SJSA1 (cell line): ENCODE data around the gene CFAP73. TPM values are rescaled to one million over a fixed set of nuclear protein-coding genes. Genes with fewer than 3 reads are reported as not detected.

Experiments used
- DNase-seq, 2 experiments: peaks; one replicate each; pipeline ENCODE4 v3.0.0-alpha.2; 2015 to 2020; ENCODE audit warnings: low spot score in 2 of 2, low read depth in 1 of 2
- H3K27ac ChIP-seq: fragments of 250-450 bp; sonication (Bioruptor Pico); 2 replicates; pipeline ENCODE4 v1.5.1; 2020; ENCODE audit warnings: mild to moderate bottlenecking, moderate library complexity
- H3K27me3 ChIP-seq: fragments of 250-450 bp; sonication (Bioruptor Pico); replicated peaks from 2 replicates; pipeline ENCODE4 v1.5.1; 2020; ENCODE audit warnings: mild to moderate bottlenecking, moderate library complexity
- H3K36me3 ChIP-seq: fragments of 250-450 bp; sonication (Bioruptor Pico); 2 replicates; pipeline ENCODE4 v1.5.1; 2020; ENCODE audit warnings: mild to moderate bottlenecking
- H3K4me1 ChIP-seq: fragments of 250-450 bp; sonication (Bioruptor Pico); replicated peaks from 2 replicates; pipeline ENCODE4 v1.6.1; 2021; ENCODE audit warnings: mild to moderate bottlenecking
- H3K4me3 ChIP-seq: fragments of 250-450 bp; sonication (Bioruptor Pico); 2 replicates; pipeline ENCODE4 v1.5.1; 2020; ENCODE audit warnings: mild to moderate bottlenecking
- H3K9me3 ChIP-seq: fragments of 250-450 bp; sonication (Bioruptor Pico); replicated peaks from 2 replicates; pipeline ENCODE4 v1.5.1; 2020; ENCODE audit warnings: mild to moderate bottlenecking
- total RNA-seq: library from RNA; depleted of rRNA; stranded (reverse); fragments of >200 nt; shearing (Covaris generic); gene quantifications from 2 replicates; pipeline ENCODE4 v1.2.3, GENCODE V29; 2014

Gene CFAP73
- total RNA-seq, 1 experiment from 2014 or later: not detected

- Histone ChIP-seq H3K4me1 (peaks cover 14% of the 10 kb centered on the region), H3K36me3 (peaks cover 23% of the 10 kb centered on the region), H3K27ac (no peak overlapping the region), H3K27me3 (peaks cover 35% of the 10 kb centered on the region), H3K4me3 (no peak overlapping the region), H3K9me3 (no peaks in the 10 kb centered on the region)
- DNase-seq: no peak
Observed at GRCh38 chr12:113155060-113155459, 5.5 kb downstream of the CFAP73 start.

- peaks cover 29% of the 10 kb centered on the region for H3K36me3 ChIP-seq
- H3K27ac ChIP-seq: no peak overlapping the region
- H3K4me1 ChIP-seq: peaks cover 14% of the 10 kb centered on the region
- DNase-seq: no peak
- no peak overlapping the region for H3K4me3 ChIP-seq
- H3K27me3 ChIP-seq: peaks cover 35% of the 10 kb centered on the region
- no peaks in the 10 kb centered on the region for H3K9me3 ChIP-seq
Observed at GRCh38 chr12:113155646-113156045, 6.1 kb downstream of the CFAP73 start.

- no peak overlapping the region for H3K4me3 ChIP-seq
- H3K27me3 ChIP-seq: peaks cover 29% of the 10 kb centered on the region
- no peak overlapping the region for H3K27ac ChIP-seq
- peaks cover 14% of the 10 kb centered on the region for H3K4me1 ChIP-seq
- H3K9me3 ChIP-seq: no peaks in the 10 kb centered on the region
- no peak for DNase-seq
- H3K36me3 ChIP-seq: peaks cover 35% of the 10 kb centered on the region
Observed at GRCh38 chr12:113157218-113157859, 7.8 kb downstream of the CFAP73 start.

GRCh38 chr12:113158439-113159203, 9.1 kb downstream of the CFAP73 start:
- no peaks in the 10 kb centered on the region for H3K9me3 ChIP-seq

GRCh38 chr12:113159937-113160336, 10.4 kb downstream of the CFAP73 start:
- no peak overlapping the region for H3K4me3 ChIP-seq
- peaks cover 3% of the 10 kb centered on the region; the same call in 1 of the 2 replicates for H3K27me3 ChIP-seq
- no peaks in the 10 kb centered on the region for H3K9me3 ChIP-seq
- DNase-seq: no peak
- peaks cover 61% of the 10 kb centered on the region for H3K36me3 ChIP-seq
- H3K27ac ChIP-seq: no peak overlapping the region
- H3K4me1 ChIP-seq: no peaks in the 10 kb centered on the region

More at GRCh38 chr12:113158439-113159203, 9.1 kb downstream of the CFAP73 start:
- Histone ChIP-seq H3K4me1 (peaks cover 4% of the 10 kb centered on the region; the same call in 1 of the 2 replicates), H3K27ac (no peak overlapping the region), H3K4me3 (no peak overlapping the region), H3K27me3 (peaks cover 16% of the 10 kb centered on the region), H3K36me3 (peaks cover 48% of the 10 kb centered on the region)
- DNase-seq: no peak

GRCh38 chr12:113161415-113162016, 12.0 kb downstream of the CFAP73 start:
- no peak overlapping the region for H3K4me3 ChIP-seq
- H3K36me3 ChIP-seq: peaks cover 76% of the 10 kb centered on the region
- no peak for DNase-seq
- no peak overlapping the region for H3K27ac ChIP-seq
- no peaks in the 10 kb centered on the region for H3K27me3 ChIP-seq
- no peaks in the 10 kb centered on the region for H3K4me1 ChIP-seq
- no peaks in the 10 kb centered on the region for H3K9me3 ChIP-seq

GRCh38 chr12:113162102-113163029, 12.8 kb downstream of the CFAP73 start:
- Histone ChIP-seq H3K4me3 (no peak overlapping the region), H3K4me1 (no peaks in the 10 kb centered on the region), H3K27ac (no peak overlapping the region), H3K36me3 (peaks cover 84% of the 10 kb centered on the region), H3K9me3 (no peaks in the 10 kb centered on the region), H3K27me3 (no peaks in the 10 kb centered on the region)
- no peak for DNase-seq

GRCh38 chr12:113163030-113163360, 13.5 kb downstream of the CFAP73 start:
- no peak for DNase-seq
- no peak overlapping the region for H3K27ac ChIP-seq
- no peak overlapping the region for H3K4me3 ChIP-seq
- H3K36me3 ChIP-seq: peaks cover 88% of the 10 kb centered on the region
- no peaks in the 10 kb centered on the region for H3K27me3 ChIP-seq
- no peaks in the 10 kb centered on the region for H3K4me1 ChIP-seq
- no peaks in the 10 kb centered on the region for H3K9me3 ChIP-seq

- Histone ChIP-seq H3K27ac (no peak overlapping the region), H3K9me3 (no peaks in the 10 kb centered on the region), H3K4me1 (no peaks in the 10 kb centered on the region), H3K27me3 (no peaks in the 10 kb centered on the region), H3K4me3 (no peak overlapping the region), H3K36me3 (peaks cover 88% of the 10 kb centered on the region)
- DNase-seq: no peak
Observed at GRCh38 chr12:113164014-113164413, 14.5 kb downstream of the CFAP73 start.

GRCh38 chr12:113165521-113166450, 16.3 kb downstream of the CFAP73 start:
- Histone ChIP-seq H3K27me3 (no peaks in the 10 kb centered on the region), H3K27ac (no peak overlapping the region), H3K4me3 (no peak overlapping the region), H3K36me3 (peaks cover 88% of the 10 kb centered on the region), H3K9me3 (no peaks in the 10 kb centered on the region), H3K4me1 (no peaks in the 10 kb centered on the region)
- no peak for DNase-seq

GRCh38 chr12:113167868-113168267, 18.3 kb downstream of the CFAP73 start:
- H3K27me3 ChIP-seq: no peaks in the 10 kb centered on the region
- H3K4me3 ChIP-seq: no peak overlapping the region
- no peak for DNase-seq
- no peaks in the 10 kb centered on the region for H3K9me3 ChIP-seq
- H3K27ac ChIP-seq: no peak overlapping the region
- no peaks in the 10 kb centered on the region for H3K4me1 ChIP-seq
- H3K36me3 ChIP-seq: peaks cover 97% of the 10 kb centered on the region

GRCh38 chr12:113169697-113170096, 20.2 kb downstream of the CFAP73 start:
- DNase-seq: no peak
- H3K4me3 ChIP-seq: no peak overlapping the region
- H3K4me1 ChIP-seq: no peaks in the 10 kb centered on the region
- no peaks in the 10 kb centered on the region; the same call in 1 of the 2 replicates for H3K27me3 ChIP-seq
- no peak overlapping the region for H3K27ac ChIP-seq
- H3K9me3 ChIP-seq: 0 out of 2 replicates have a peak, but pooled peaks cover 2% of the 10 kb centered on the region
- peaks cover 97% of the 10 kb centered on the region for H3K36me3 ChIP-seq
